Endothelial cell (in vitro differentiated cells): ENCODE data around the gene METTL22. TPM values are rescaled to one million over a fixed set of nuclear protein-coding genes. Genes with fewer than 3 reads are reported as not detected.
A peak's percentile ranks its signal among the peaks of the same experiment; 100 is the strongest.
"Not testable (repeated sequence)": the region's sequence is repeated elsewhere in the genome, so short reads cannot be mapped to it uniquely, and the experiment has no call there.

Experiments used
- DNase-seq: peaks from one replicate; pipeline ENCODE4 v3.0.0; 2021; ENCODE audit warnings: low spot score
- H3K27ac Mint-ChIP-seq: one replicate; pipeline ENCODE4 v1.8.0; 2021; ENCODE audit warnings: mixed read lengths, inconsistent platforms; ENCODE audit not compliant: unreplicated experiment
- H3K27me3 Mint-ChIP-seq: one replicate; pipeline ENCODE4 v1.8.0; 2021; ENCODE audit warnings: mild to moderate bottlenecking, moderate library complexity, mixed read lengths, inconsistent platforms; ENCODE audit not compliant: unreplicated experiment
- H3K36me3 Mint-ChIP-seq: one replicate; pipeline ENCODE4 v1.8.0; 2021; ENCODE audit warnings: mild to moderate bottlenecking, low read depth, mixed read lengths, inconsistent platforms; ENCODE audit not compliant: unreplicated experiment
- H3K4me1 Mint-ChIP-seq: one replicate; pipeline ENCODE4 v1.8.0; 2021; ENCODE audit warnings: mild to moderate bottlenecking, mixed read lengths, inconsistent platforms; ENCODE audit not compliant: unreplicated experiment
- H3K4me3 Mint-ChIP-seq: one replicate; pipeline ENCODE4 v1.8.0; 2021; ENCODE audit warnings: mild to moderate bottlenecking, mixed read lengths, inconsistent platforms; ENCODE audit not compliant: unreplicated experiment
- H3K9me3 Mint-ChIP-seq: one replicate; pipeline ENCODE4 v1.8.0; 2021; ENCODE audit warnings: mixed read lengths, inconsistent platforms; ENCODE audit not compliant: unreplicated experiment
- total RNA-seq: library from RNA; stranded (reverse); fragmentation: NEBNext Ultra II Directional; extraction: Animal tissue kit (Norgen Biotek cat#: 25700); gene quantifications from one replicate; pipeline ENCODE4 v1.2.1, GENCODE V29; 2021; ENCODE audit not compliant: unreplicated experiment
- TF ChIP-seq, protein P1 (sequence below): fragments of 200-600 bp; sonication (generic); IDR thresholded peaks from one replicate; pipeline ENCODE4 v1.5.0; 2021; ENCODE audit warnings: antibody characterized with exemption; ENCODE audit not compliant: unreplicated experiment

Gene METTL22
- total RNA-seq, 1 donor from 2014 or later = 39.6 TPM

DNA sequence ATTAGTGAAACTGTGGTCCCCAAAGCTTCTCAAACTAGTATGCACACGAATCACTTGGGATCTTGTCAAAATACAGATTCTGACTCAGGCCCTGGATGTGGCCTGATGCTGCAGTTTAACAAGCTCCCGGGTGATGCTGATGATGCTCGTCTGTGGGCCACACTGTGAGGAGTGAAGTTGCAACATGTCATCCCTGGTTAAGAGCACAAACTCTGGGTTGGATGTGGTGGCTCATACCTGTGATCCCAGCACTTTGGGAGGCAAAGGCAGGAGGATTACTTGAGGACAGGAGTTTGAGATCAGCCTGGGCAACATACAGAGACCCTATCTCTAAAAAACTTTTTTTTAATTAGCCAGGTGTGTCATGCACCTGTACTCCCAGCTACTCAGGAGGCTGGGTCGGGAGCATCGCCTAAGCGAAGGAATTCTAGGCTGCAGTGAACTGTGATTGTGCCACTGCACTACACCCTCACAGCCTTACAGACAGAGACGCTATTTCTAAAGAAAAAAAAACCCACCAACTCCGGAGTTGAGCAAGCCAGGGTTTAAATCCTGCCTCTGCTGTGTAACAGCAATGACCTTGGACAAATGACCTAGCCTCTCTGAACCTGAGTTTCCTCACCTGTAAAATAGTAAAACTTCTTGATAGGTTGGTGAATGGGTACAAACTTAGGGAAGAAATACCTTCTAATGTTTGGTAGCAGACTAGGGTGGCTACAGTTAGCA lies 28.5 kb downstream of the METTL22 start:
- Mint-ChIP-seq H3K4me1 (no peaks in the 10 kb centered on the region), H3K27ac (no peak overlapping the region), H3K4me3 (no peak overlapping the region), H3K9me3 (no peaks in the 10 kb centered on the region), H3K27me3 (peaks cover 5% of the 10 kb centered on the region), H3K36me3 (peaks cover 22% of the 10 kb centered on the region)
- TF ChIP-seq, protein P1, sequence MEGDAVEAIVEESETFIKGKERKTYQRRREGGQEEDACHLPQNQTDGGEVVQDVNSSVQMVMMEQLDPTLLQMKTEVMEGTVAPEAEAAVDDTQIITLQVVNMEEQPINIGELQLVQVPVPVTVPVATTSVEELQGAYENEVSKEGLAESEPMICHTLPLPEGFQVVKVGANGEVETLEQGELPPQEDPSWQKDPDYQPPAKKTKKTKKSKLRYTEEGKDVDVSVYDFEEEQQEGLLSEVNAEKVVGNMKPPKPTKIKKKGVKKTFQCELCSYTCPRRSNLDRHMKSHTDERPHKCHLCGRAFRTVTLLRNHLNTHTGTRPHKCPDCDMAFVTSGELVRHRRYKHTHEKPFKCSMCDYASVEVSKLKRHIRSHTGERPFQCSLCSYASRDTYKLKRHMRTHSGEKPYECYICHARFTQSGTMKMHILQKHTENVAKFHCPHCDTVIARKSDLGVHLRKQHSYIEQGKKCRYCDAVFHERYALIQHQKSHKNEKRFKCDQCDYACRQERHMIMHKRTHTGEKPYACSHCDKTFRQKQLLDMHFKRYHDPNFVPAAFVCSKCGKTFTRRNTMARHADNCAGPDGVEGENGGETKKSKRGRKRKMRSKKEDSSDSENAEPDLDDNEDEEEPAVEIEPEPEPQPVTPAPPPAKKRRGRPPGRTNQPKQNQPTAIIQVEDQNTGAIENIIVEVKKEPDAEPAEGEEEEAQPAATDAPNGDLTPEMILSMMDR = no peak
- no peak for DNase-seq

DNA sequence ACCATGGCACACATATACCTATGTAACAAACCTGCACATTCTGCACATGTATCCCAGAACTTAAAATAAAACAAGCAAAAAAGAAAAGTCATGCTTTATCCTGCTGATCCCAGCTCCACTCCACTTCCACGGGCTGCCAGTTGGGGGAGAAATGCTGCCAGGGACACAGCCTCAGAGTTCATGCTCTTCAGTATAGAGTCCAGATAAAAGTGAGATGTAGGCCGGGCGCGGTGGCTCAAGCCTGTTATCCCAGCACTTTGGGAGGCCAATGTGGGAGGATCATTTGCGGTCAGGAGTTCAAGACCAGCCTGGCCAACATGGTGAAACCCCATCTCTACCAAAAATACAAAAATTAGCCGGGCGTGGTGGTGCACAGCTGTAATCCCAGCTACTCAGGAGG lies 30.5 kb downstream of the METTL22 start:
- H3K36me3 Mint-ChIP-seq = not testable (repeated sequence)

DNA sequence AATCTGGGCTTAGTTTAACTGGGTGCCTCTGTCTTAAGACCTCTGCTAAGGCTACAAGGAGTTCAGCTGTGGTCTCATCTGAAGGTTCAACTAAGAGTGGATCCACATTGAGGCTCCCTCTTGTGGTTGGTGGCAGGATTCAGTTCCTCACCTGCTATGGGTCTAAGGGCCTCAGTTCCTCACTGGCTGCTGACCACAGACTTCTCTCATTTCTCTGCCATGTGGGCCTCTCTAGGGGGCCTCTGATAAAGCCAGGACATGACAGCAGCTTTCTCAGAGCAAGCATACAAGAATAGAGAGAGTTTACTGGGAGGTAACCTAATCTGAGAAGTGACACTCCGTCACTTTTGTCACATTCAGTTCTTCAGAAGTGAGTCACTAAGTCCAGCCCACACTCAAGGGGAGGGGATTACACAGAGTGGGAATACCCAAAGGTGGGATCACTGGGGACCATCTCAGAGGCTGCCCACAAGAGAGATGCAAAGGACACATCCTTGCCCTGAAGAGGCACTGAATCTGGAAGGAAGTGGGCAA lies 33.8 kb downstream of the METTL22 start:
- peak; percentile 49 for DNase-seq
- Mint-ChIP-seq H3K4me3 (no peak overlapping the region), H3K4me1 (no peaks in the 10 kb centered on the region), H3K27me3 (peaks cover 2% of the 10 kb centered on the region), H3K9me3 (no peaks in the 10 kb centered on the region), H3K27ac (no peak overlapping the region), H3K36me3 (no peaks in the 10 kb centered on the region)
- TF ChIP-seq, protein P1 = peak; percentile 44

More for the DNA sequence above, 30.5 kb downstream of the METTL22 start:
- not testable (repeated sequence) for H3K4me3 Mint-ChIP-seq, H3K27ac Mint-ChIP-seq, H3K27me3 Mint-ChIP-seq, H3K4me1 Mint-ChIP-seq, H3K9me3 Mint-ChIP-seq
- DNase-seq = peak; percentile 41
- TF ChIP-seq, protein P1 = peak; percentile 41

DNA sequence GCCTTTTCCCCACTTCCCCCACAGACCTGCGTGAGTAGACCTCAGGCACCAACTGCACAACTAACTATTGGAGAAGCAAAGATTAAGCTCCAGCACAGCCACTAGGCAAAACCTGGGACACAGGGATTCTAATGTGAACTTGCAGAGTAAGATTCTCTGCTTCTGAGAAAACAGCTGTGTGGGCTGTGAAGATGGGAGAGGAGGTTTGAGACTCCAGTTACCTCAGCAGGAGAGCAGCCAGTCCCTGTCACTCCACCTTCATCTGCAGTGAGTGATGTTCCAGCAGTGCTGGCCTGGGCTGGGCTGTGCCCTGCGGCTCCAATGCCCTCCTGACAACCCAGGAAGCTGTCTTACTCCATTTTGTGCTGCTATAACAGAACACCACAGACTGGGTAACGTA lies 34.9 kb downstream of the METTL22 start:
- Mint-ChIP-seq H3K36me3 (no peaks in the 10 kb centered on the region), H3K4me1 (no peaks in the 10 kb centered on the region), H3K9me3 (no peaks in the 10 kb centered on the region), H3K27ac (no peak overlapping the region), H3K27me3 (peaks cover 2% of the 10 kb centered on the region), H3K4me3 (no peak overlapping the region)
- TF ChIP-seq, protein P1 = no peak
- DNase-seq = no peak

DNA sequence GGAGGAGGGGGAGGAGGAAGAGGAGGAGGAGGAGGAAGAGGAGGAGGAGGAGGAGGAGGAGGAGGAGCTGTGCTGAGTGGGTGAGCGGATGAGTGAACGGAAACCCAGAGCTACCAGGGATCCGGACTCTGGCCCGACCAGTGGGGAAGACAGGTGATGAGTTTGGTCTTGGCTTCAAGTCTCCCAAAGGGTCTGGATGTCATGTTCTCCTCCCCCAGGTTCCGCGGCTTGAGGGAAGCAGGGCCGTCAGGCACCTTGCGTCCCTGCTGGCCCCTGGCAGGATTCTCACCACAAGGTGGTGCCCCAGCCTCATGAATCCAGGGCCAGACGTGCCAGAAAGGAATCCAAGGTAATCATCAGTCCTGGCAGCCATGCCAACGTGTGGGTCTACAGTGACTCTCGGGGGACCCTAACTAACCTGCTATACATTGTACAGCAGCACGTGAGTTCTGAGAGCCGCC lies 39.4 kb downstream of the METTL22 start:
- Mint-ChIP-seq H3K4me3 (no peak overlapping the region), H3K27me3 (peaks cover 2% of the 10 kb centered on the region), H3K27ac (no peak overlapping the region), H3K4me1 (no peaks in the 10 kb centered on the region), H3K36me3 (no peaks in the 10 kb centered on the region), H3K9me3 (no peaks in the 10 kb centered on the region)
- peak; percentile 82 for DNase-seq
- TF ChIP-seq, protein P1 = peak; percentile 59
